NCI-H2171 (cell line): ENCODE results near the gene CD36.

Source experiments
- DNase-seq: peaks from one replicate; lab custom pipeline; 2025; lab: John Stamatoyannopoulos, UW

The CD36 gene

GRCh38 chr7:80705130-80705781, 66.8 kb downstream of the CD36 start:
- DNase-seq = no peak

- no peak for DNase-seq
Measured at GRCh38 chr7:80707318-80707717, 68.9 kb downstream of the CD36 start.

- no peak for DNase-seq
Measured at GRCh38 chr7:80708123-80708522, 69.7 kb downstream of the CD36 start.

GRCh38 chr7:80711531-80711930, 73.1 kb downstream of the CD36 start:
- no peak for DNase-seq

- no peak for DNase-seq
Measured at GRCh38 chr7:80719261-80719660, 80.8 kb downstream of the CD36 start.

GRCh38 chr7:80720146-80720545, 81.7 kb downstream of the CD36 start:
- DNase-seq = no peak

GRCh38 chr7:80721883-80722615, 83.6 kb downstream of the CD36 start:
- no peak for DNase-seq

GRCh38 chr7:80722616-80723195, 84.3 kb downstream of the CD36 start:
- DNase-seq = no peak

GRCh38 chr7:80724249-80724871, 85.9 kb downstream of the CD36 start:
- DNase-seq = no peak

- DNase-seq = no peak
Measured at GRCh38 chr7:80725181-80725611, 86.8 kb downstream of the CD36 start.
